IMR-90 (cell line): ENCODE measurements around the gene PPP1R13B. TPM values are rescaled to one million over a fixed set of nuclear protein-coding genes. Genes with fewer than 3 reads are reported as not detected.
A peak's percentile ranks its signal among the peaks of the same experiment; 100 is the strongest.

Source experiments
- ATAC-seq: fragments of 200-7000 bp; cut with Tn5 transposase; 2 replicates; pipeline ENCODE4 v1.9.1; 2020; ENCODE audit warnings: low read depth, mild to moderate bottlenecking, moderate library complexity
- BruUV-seq: library from RNA; stranded (reverse); fragments of 400-500 nt; replicated peaks from 2 replicates; lab custom pipeline; 2021; lab: Mats Ljungman, UMichigan
- CTCF ChIA-PET: fragments of 300-600 bp; formaldehyde crosslinking; extraction: SDS; loops from one replicate; lab custom pipeline; 2021; ENCODE audit warnings: antibody characterized with exemption; lab: Yijun Ruan, JAX
- POLR2A ChIA-PET: fragments of 300-600 bp; sonication (Branson Sonifier 250); formaldehyde crosslinking; loops from one replicate; lab custom pipeline; 2022; ENCODE audit warnings: antibody characterized with exemption; ENCODE audit not compliant: unreplicated experiment; lab: Charles Lee
- DNase-seq: peaks from one replicate; pipeline ENCODE4 v3.0.0; 2013
- H2AFZ ChIP-seq: replicated peaks from 2 replicates; pipeline ENCODE3; 2013; ENCODE audit warnings: low read length, mild to moderate bottlenecking; ENCODE audit not compliant: poor library complexity
- H2AK5ac ChIP-seq: 2 replicates; pipeline ENCODE4 v1.6.1; 2013; ENCODE audit warnings: low read depth, low read length, inconsistent platforms
- H2AK9ac ChIP-seq: replicated peaks from 2 replicates; pipeline ENCODE3; 2013; ENCODE audit warnings: mild to moderate bottlenecking, low read depth, low read length, moderate library complexity; ENCODE audit not compliant: poor library complexity
- H2BK120ac ChIP-seq: 2 replicates; pipeline ENCODE4 v1.6.1; 2013; ENCODE audit warnings: low read depth, low read length, inconsistent platforms
- H2BK15ac ChIP-seq: 3 replicates; pipeline ENCODE4 v1.6.1; 2013; ENCODE audit warnings: low read depth, low read length, inconsistent platforms
- H2BK20ac ChIP-seq: 2 replicates; pipeline ENCODE4 v1.6.1; 2013; ENCODE audit warnings: low read depth, mild to moderate bottlenecking, inconsistent platforms, low read length, moderate library complexity
- H2BK5ac ChIP-seq: 2 replicates; pipeline ENCODE4 v1.6.1; 2013; ENCODE audit warnings: mild to moderate bottlenecking, low read depth, low read length, inconsistent platforms; ENCODE audit not compliant: poor library complexity, severe bottlenecking
- H3K14ac ChIP-seq: replicated peaks from 2 replicates; pipeline ENCODE4 v1.6.1; 2013; ENCODE audit warnings: low read depth, low read length, inconsistent platforms
- H3K18ac ChIP-seq: 2 replicates; pipeline ENCODE4 v1.6.1; 2013; ENCODE audit warnings: low read depth, low read length, control low read depth
- H3K23ac ChIP-seq: 2 replicates; pipeline ENCODE4 v1.6.1; 2013; ENCODE audit warnings: low read depth, low read length, inconsistent platforms
- H3K27ac ChIP-seq: 2 replicates; pipeline ENCODE4 v1.5.1; 2013; ENCODE audit warnings: mild to moderate bottlenecking, control low read depth, low read length; ENCODE audit not compliant: insufficient read depth
- H3K27me3 ChIP-seq: 2 replicates; pipeline ENCODE4 v1.6.1; 2013; ENCODE audit warnings: low read length; ENCODE audit not compliant: control insufficient read depth, insufficient read depth
- H3K36me3 ChIP-seq: 2 replicates; pipeline ENCODE4 v1.6.1; 2013; ENCODE audit warnings: low read length, mixed read lengths; ENCODE audit not compliant: control insufficient read depth, insufficient read depth
- H3K4ac ChIP-seq: 2 replicates; pipeline ENCODE4 v1.6.1; 2013; ENCODE audit warnings: low read depth, low read length, inconsistent platforms
- H3K4me1 ChIP-seq: 2 replicates; pipeline ENCODE4 v1.6.1; 2013; ENCODE audit warnings: low read length, mixed read lengths; ENCODE audit not compliant: control insufficient read depth, insufficient read depth
- H3K4me2 ChIP-seq: 2 replicates; pipeline ENCODE4 v1.6.1; 2013; ENCODE audit warnings: low read depth, mild to moderate bottlenecking, control low read depth, low read length, moderate library complexity
- H3K4me3 ChIP-seq: 2 replicates; pipeline ENCODE4 v1.5.1; 2013; ENCODE audit warnings: low read depth, mild to moderate bottlenecking, control low read depth, low read length, moderate library complexity; ENCODE audit not compliant: insufficient read depth
- H3K56ac ChIP-seq: 2 replicates; pipeline ENCODE4 v1.6.1; 2013; ENCODE audit warnings: low read length, inconsistent platforms; ENCODE audit not compliant: insufficient read depth; ENCODE audit errors: extremely low read depth
- H3K79me1 ChIP-seq, 2 experiments: 2 replicates each; pipeline ENCODE4 v1.6.1; 2013; ENCODE audit warnings: low read length in 2 of 2, inconsistent platforms in 1 of 2, low read depth in 1 of 2
- H3K9ac ChIP-seq: 2 replicates; pipeline ENCODE4 v1.6.1; 2013; ENCODE audit warnings: low read depth, low read length, control low read depth
- H3K9me1 ChIP-seq: 2 replicates; pipeline ENCODE4 v1.6.1; 2013; ENCODE audit warnings: low read length, inconsistent platforms; ENCODE audit not compliant: insufficient read depth
- H3K9me3 ChIP-seq: 2 replicates; pipeline ENCODE4 v1.6.1; 2013; ENCODE audit warnings: low read length; ENCODE audit not compliant: control insufficient read depth, insufficient read depth
- H4K20me1 ChIP-seq: 2 replicates; pipeline ENCODE4 v1.6.1; 2013; ENCODE audit warnings: low read length, inconsistent platforms; ENCODE audit not compliant: insufficient read depth
- H4K5ac ChIP-seq: 2 replicates; pipeline ENCODE4 v1.6.1; 2013; ENCODE audit warnings: mild to moderate bottlenecking, low read depth, low read length, control low read depth
- H4K8ac ChIP-seq, 2 experiments: 2 replicates each; pipeline ENCODE4 v1.6.1; 2013; ENCODE audit warnings: low read depth in 2 of 2, low read length in 2 of 2, control low read depth in 1 of 2, inconsistent platforms in 1 of 2
- H4K91ac ChIP-seq: 2 replicates; pipeline ENCODE4 v1.6.1; 2013; ENCODE audit warnings: low read depth, low read length, inconsistent platforms; ENCODE audit not compliant: insufficient read depth
- MXI1 ChIP-seq: IDR thresholded peaks from 2 replicates; pipeline ENCODE4 v1.6.1; 2012; ENCODE audit warnings: low read depth, mild to moderate bottlenecking, low read length, moderate library complexity, borderline replicate concordance
- NFE2L2 ChIP-seq: fragments of 150-350 bp; IDR thresholded peaks from 2 replicates; pipeline ENCODE4 v1.6.1; 2016; ENCODE audit warnings: low read depth, mild to moderate bottlenecking, low read length
- WGBS, 2 experiments: methylation state at CpG; one replicate each; pipeline versions ENCODE4 v1.1.5 to v1.1.7; 2013; ENCODE audit warnings: missing lambda C conversion rate in 2 of 2; ENCODE audit not compliant: insufficient read length in 1 of 2; ENCODE audit errors: extremely low coverage in 2 of 2; 5-methylcytosine and 5-hydroxymethylcytosine counted together
- dilution Hi-C: fragments of 300-500 bp; cut with HindIII; formaldehyde crosslinking; loops from one replicate; pipeline ENCODE4 v1.14.3; 2018; ENCODE audit warnings: low sequenced_read_pairs; ENCODE audit not compliant: unreplicated experiment
- in situ Hi-C: fragments of 300-500 bp; cut with MboI; formaldehyde crosslinking; loops from 3 replicates; pipeline ENCODE4 v1.14.3; 2019; ENCODE audit warnings: low sequenced_read_pairs, inconsistent platforms, mixed read lengths
- intact Hi-C: fragments of 100-400 bp; cut with micrococcal nuclease; formaldehyde crosslinking; loops from 2 replicates; pipeline ENCODE4 v1.10.0; 2022
- polyA plus RNA-seq, 3 experiments: library from polyadenylated mRNA; depleted of rRNA; stranded (reverse); fragments of >200 nt; gene quantifications; 2 replicates each; pipeline ENCODE4 v1.2.3, GENCODE V29; 2012; ENCODE audit warnings: low replicate concordance in 1 of 3
- total RNA-seq: library from RNA; depleted of rRNA; stranded (reverse); fragments of >200 nt; gene quantifications from 2 replicates; pipeline ENCODE4 v1.2.3, GENCODE V29; 2012

Gene PPP1R13B
- total and polyA plus RNA-seq, 2 of the 4 experiments (the other 2 are of a cell fraction) = 1.6 to 2.8 TPM

DNA sequence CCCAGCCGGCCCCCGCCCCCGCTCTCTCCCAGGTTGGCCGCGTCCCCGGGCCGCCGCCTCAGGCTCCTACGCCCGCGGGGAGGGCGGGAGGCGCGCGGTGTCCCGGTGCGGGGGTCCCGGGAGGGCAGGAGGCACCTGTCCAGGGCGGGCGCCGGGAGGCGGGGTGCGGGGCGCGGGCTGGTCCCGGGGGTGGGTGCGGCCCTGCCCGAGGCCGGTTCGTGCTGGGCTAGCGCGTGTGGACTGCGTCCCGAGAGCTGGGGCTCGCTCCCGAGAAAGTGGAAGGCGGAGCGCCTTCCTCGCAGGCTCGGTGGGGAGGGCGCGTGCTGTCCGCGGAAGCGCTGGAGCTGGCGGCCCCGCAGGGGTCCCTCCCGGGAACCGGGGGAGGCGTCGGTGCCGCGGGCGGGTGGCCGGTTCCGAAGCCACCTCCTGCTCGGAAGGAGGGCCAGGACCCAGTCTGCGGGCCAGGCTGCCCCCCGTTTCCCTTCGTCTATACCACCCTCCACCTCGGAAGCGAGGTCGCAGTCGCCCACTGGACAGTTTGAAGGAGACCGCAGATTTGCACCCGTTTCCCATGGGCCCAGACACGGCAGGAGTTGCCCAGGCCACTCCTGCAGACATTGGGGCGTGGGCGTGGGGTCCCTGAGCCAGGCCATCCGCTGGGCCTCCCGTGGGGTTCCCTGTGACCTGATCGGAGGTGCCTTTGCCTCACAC lies 131.1 kb downstream of the PPP1R13B start:
- H2BK20ac ChIP-seq = no peak overlapping the region
- H2AFZ ChIP-seq = peak overlapping the region; percentile 86
- no TSS peak for BruUV-seq
- H3K9me1 ChIP-seq = peaks cover 7% of the 10 kb centered on the region
- H3K4me2 ChIP-seq = peak overlapping the region; percentile 98
- no peak for DNase-seq
- POLR2A ChIA-PET = no interaction called here
- WGBS, 2 experiments = 0% methylated on average over 11 of the region's 72 CpGs; no CpG with 5 or more reads in 1 of the 2 experiments
- intact Hi-C loops (loop anchor here (5.0 kb wide), 1 partner anchor 266 kb away; no protein-coding TSS in a partner anchor), dilution Hi-C loops (no loop called here), in situ Hi-C loops (no loop called here)
- peaks cover 47% of the 10 kb centered on the region for H4K20me1 ChIP-seq
- CTCF ChIA-PET = no interaction called here
- no peak overlapping the region for H3K56ac ChIP-seq
- H2BK15ac ChIP-seq = no peak overlapping the region
- H4K91ac ChIP-seq = no peak overlapping the region
- TF ChIP-seq MXI1 (peak; percentile 61; the same call in 1 of the 2 replicates), NFE2L2 (no peak)
- H3K14ac ChIP-seq = no peak overlapping the region; the same call in 1 of the 2 replicates
- H3K79me1 ChIP-seq = peaks cover 32 to 79% of the 10 kb centered on the region in 2 experiments
- H3K27me3 ChIP-seq = no peaks in the 10 kb centered on the region
- no peaks in the 10 kb centered on the region for H3K36me3 ChIP-seq
- peak; percentile 8 for ATAC-seq
- 0 out of 2 replicates have a peak overlapping the region, but pooled peaks have one; percentile 31 for H2AK5ac ChIP-seq
- peak overlapping the region; percentile 86 for H2AK9ac ChIP-seq
- peak overlapping the region; percentile 43 for H3K27ac ChIP-seq
- peak overlapping the region; percentile 15; the same call in 1 of the 2 replicates for H3K4ac ChIP-seq
- peak overlapping the region; percentile 68; the same call in 1 of the 2 replicates for H3K23ac ChIP-seq
- H3K18ac ChIP-seq = no peak overlapping the region
- H3K9me3 ChIP-seq = no peaks in the 10 kb centered on the region
- peaks cover 10% of the 10 kb centered on the region for H3K4me1 ChIP-seq
- H3K9ac ChIP-seq = peak overlapping the region; percentile 61
- H4K8ac ChIP-seq = no peak overlapping the region; a peak in 1 of 4 replicates
- H3K4me3 ChIP-seq = peak overlapping the region; percentile 83
- H4K5ac ChIP-seq = no peak overlapping the region
- H2BK5ac ChIP-seq = no peak overlapping the region
- no peak overlapping the region for H2BK120ac ChIP-seq
